DND-41 (cell line): ENCODE results near the gene OGDHL.

Experiments used
- EZH2 ChIP-seq: IDR thresholded peaks from 3 replicates; pipeline ENCODE4 v1.6.1; 2012; ENCODE audit warnings: borderline replicate concordance, low read depth, mild to moderate bottlenecking, moderate library complexity, low read length, inconsistent platforms; ENCODE audit not compliant: severe bottlenecking
- TF ChIP-seq, protein P1 (sequence below): IDR thresholded peaks from 2 replicates; pipeline ENCODE4 v1.5.1; 2012; ENCODE audit warnings: borderline replicate concordance, low read length, moderate library complexity, mild to moderate bottlenecking; ENCODE audit not compliant: poor library complexity, severe bottlenecking; ENCODE audit errors: extremely low read depth

DNA sequence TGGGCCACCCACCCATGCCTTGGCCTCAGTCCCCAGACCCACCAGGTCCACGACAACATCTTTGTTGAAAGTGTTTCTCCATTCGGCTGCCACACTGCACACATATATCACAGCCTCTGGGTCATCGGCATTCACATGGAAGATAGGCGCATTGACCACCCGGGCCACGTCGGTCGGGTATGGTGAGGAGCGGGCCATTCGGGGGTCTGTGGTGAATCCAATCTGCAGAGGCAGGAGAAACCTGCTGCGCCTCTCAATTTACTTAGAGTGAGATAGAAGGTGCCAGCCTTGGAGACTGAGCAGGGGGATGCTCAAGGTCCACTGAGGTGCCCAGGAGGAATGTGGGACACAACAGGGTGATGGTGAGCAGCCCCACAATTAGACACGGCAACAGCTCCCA lies 16.4 kb downstream of the OGDHL start:
- TF ChIP-seq, protein P1, sequence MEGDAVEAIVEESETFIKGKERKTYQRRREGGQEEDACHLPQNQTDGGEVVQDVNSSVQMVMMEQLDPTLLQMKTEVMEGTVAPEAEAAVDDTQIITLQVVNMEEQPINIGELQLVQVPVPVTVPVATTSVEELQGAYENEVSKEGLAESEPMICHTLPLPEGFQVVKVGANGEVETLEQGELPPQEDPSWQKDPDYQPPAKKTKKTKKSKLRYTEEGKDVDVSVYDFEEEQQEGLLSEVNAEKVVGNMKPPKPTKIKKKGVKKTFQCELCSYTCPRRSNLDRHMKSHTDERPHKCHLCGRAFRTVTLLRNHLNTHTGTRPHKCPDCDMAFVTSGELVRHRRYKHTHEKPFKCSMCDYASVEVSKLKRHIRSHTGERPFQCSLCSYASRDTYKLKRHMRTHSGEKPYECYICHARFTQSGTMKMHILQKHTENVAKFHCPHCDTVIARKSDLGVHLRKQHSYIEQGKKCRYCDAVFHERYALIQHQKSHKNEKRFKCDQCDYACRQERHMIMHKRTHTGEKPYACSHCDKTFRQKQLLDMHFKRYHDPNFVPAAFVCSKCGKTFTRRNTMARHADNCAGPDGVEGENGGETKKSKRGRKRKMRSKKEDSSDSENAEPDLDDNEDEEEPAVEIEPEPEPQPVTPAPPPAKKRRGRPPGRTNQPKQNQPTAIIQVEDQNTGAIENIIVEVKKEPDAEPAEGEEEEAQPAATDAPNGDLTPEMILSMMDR: no peak
- TF ChIP-seq EZH2: no peak
